GM19397 (cell line): Measurements from ENCODE around the gene TSEN54.

ENCODE experiments used
- ATAC-seq: cut with Tn5 transposase; IDR thresholded peaks from one replicate; pipeline ENCODE4 v1.9.1; 2021; ENCODE audit warnings: mild to moderate bottlenecking, moderate library complexity; ENCODE audit not compliant: unreplicated experiment

The TSEN54 gene

DNA sequence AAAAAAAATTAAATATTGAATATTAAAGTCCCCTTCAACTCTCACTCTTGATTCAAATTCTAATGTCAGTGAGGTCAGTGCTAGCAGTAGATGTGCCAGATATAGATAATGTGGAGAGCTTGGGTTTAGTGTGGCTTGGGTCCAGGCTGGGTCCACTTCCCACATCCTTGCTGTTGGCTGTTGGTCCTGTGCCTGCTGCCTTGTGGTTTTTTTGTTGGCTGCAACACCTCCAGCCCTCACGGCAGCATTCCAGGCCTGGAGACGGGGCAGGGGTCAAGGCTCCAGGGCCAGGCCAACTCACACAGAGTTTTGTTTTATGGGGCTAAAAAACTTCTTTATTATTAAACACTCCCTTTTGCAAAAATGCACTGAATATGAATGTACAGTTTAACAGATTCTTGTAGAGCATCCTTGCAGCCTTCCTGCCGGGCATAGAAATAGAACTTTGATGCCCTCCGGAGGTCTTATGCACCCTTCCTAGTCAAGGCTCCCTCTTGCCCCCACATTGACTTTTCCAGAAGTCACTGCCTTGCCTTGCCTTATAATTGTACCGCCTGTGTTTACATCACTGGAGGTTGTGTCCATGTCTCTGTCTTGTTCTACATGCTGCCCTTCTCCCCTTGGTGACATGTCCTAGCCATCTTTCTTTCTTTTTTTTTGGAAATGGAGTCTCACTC lies 45.7 kb downstream of the TSEN54 start:
- no peak for ATAC-seq

DNA sequence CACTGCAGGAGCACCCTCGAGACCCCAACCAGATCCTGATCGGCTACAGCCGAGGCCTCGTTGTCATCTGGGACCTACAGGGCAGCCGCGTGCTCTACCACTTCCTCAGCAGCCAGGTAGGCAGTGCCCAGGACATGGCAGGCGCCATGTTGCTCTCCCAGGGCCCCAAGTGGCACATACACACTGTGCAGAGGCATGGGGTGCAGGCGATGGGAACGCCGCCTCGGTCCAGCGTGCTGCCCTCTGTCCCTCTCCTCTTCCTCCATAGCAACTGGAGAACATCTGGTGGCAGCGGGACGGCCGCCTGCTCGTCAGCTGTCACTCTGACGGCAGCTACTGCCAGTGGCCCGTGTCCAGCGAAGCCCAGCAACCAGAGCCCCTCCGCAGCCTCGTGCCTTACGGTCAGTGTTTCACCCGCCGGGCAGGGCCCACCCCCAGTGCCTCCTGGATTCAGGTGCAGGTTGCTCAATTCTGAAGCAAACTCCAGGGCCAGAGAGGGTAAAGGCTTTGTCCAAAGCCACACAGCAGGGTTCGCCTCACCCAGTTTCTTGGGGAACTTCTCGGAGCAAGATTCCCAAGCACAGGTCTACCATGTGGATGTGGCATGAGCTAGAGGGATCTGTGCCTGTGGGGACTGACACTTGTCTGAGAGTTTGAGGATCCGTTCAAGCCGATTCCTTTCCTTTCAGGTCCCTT lies 46.9 kb downstream of the TSEN54 start:
- no peak for ATAC-seq

DNA sequence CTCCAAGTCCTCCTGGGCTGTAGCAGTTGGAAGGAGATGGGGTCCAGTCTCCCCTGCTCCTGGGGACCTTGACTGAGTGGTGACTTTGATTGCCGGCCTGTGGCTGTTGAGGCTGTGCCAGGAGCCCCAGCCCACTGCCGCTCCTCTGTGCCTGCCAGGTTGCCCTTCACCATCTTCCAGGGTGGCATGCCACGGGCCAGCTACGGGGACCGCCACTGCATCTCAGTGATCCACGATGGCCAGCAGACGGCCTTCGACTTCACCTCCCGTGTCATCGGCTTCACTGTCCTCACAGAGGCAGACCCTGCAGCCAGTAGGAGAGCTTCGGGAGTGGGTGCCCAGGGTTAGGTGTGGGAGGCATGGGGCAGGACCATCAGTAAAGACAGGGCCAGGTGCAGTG lies 47.9 kb downstream of the TSEN54 start:
- no peak for ATAC-seq

GRCh38 chr17:75565066-75565465 lies 48.7 kb downstream of the TSEN54 start:
- ATAC-seq, result no peak

- ATAC-seq, result no peak
These were observed 49.3 kb downstream of the TSEN54 start for GRCh38 chr17:75565618-75566017.

GRCh38 chr17:75566416-75566815 lies 50.1 kb downstream of the TSEN54 start:
- ATAC-seq, result no peak

GRCh38 chr17:75566834-75567233 lies 50.5 kb downstream of the TSEN54 start:
- no peak for ATAC-seq

DNA sequence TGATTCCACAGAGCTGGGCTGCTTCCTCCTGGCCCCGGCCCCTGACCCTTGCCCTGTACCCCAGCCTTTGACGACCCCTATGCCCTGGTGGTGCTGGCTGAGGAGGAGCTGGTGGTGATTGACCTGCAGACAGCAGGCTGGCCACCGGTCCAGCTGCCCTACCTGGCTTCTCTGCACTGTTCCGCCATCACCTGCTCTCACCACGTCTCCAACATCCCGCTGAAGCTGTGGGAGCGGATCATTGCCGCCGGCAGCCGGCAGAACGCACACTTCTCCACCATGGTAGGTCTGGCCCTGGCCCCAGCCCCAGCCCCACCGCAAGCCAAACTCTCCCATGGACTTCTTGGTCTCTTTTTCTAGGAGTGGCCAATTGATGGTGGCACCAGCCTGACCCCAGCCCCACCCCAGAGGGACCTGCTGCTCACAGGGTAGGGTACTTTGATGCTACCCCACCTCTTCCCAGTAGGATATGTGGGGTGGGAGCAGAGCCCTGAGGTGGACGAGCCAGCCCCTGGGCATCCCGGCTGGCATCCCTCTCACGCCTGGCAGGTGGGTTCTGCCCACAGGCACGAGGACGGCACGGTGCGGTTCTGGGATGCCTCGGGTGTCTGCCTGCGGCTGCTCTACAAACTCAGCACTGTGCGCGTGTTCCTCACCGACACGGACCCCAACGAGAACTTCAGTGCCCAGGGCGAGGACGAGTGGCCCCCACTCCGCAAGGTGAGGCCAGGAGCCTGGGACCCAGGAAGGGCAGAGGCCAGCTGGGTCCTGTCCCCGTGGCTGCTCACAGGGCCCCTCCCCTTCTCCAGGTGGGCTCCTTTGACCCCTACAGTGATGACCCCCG lies 52.3 kb downstream of the TSEN54 start:
- ATAC-seq, result no peak

DNA sequence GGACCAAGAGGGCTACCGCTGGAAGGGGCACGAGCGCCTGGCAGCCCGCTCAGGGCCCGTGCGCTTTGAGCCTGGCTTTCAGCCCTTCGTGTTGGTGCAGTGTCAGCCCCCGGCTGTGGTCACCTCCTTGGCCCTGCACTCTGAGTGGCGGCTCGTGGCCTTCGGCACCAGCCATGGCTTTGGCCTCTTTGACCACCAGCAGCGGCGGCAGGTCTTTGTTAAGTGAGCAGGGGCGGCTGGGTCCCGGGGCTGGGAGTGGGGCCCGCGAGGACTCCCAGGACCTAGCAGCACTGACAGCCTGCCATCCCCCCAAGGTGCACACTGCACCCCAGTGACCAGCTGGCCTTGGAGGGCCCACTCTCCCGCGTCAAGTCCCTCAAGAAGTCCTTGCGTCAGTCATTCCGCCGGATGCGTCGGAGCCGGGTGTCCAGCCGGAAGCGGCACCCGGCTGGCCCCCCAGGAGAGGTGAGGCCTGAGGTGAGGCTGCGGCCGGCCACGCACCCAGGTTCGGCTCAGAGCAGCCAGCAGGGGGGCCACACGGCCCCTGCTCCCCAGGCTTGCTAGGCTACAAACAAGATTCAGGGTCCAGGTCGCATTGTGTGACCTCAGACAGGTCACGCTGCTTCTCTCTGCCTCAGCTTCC lies 53.8 kb downstream of the TSEN54 start:
- no peak for ATAC-seq

DNA sequence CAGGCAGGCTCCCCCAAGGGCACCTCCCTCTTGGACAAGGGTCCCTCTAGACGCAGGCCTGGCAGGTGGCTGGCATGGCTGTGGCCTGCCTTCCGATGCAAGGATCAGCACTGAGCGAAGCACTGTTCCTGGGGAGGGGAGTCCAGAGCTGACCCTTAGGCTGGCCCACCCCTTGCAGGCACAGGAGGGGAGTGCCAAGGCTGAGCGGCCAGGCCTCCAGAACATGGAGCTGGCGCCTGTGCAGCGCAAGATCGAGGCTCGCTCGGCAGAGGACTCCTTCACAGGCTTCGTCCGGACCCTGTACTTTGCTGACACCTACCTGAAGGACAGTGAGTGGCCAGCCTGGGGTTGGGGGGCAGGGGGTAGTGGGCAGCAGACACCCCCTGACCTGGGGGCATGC lies 54.4 kb downstream of the TSEN54 start:
- ATAC-seq, result no peak

DNA sequence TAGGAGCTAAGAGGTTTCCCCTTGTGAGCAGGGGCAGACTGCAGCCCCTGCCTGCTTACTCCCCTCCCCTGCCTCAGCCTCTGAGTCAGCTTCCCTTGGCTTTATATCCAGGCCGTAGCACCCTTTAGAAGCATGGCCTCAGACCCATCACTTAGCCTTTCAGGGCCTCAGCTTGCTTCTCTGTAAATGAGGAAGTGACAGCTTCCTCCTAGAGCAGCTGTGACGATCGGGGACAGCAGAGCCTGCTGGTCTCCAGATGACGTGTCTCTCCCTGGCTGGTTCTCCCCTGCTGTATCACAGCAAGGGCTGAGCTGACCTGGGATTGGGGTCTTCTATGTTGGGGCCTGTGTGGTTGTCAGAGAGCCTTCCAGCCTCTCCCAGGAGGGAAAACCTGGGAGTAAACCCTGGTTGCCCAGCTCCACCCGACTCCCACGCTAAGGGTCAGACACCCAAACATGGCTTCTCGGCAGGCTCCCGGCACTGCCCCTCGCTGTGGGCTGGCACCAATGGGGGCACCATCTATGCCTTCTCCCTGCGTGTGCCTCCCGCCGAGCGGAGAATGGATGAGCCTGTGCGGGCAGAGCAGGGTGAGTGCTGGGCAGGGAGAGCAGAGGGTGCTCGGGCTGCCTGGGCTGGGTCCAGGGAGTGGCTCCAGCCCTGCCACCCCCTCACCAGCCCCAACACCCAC lies 55.0 kb downstream of the TSEN54 start:
- no peak for ATAC-seq

GRCh38 chr17:75571885-75572215 lies 55.5 kb downstream of the TSEN54 start:
- no peak for ATAC-seq

DNA sequence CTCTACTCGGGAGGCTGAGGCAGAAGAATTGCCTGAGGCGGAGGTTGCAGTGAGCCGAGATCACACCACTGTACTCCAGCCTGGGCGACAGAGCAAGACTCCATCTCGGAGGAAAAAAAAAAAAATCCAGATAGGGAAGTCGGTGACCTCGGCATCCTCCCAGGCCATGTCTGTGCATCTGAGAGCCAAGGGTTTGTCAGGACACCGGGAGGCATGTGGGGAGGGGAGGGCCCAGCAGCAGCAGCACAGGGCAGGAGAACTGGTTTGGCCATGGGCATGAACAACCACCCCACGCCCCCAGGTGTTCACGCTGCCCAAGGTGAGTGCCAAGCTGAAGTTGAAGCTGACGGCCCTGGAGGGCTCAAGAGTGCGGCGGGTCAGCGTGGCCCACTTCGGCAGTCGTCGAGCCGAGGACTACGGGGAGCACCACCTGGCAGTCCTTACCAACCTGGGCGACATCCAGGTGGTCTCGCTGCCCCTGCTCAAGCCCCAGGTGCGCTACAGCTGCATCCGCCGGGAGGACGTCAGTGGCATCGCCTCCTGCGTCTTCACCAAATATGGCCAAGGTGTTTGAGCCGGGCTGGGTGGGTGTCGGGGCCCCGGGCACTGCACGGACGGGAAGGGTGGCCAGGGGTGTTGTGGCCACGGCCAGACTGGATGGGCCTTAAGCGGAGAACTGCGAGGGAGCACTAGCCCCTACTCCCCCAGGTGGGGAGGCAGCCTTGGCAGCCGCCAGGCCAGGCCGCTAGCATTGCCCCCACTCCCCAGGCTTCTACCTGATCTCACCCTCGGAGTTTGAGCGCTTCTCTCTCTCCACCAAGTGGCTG lies 56.6 kb downstream of the TSEN54 start:
- no peak for ATAC-seq

GRCh38 chr17:75573540-75573957 lies 57.2 kb downstream of the TSEN54 start:
- no peak for ATAC-seq

- no peak for ATAC-seq
These were observed 57.7 kb downstream of the TSEN54 start for GRCh38 chr17:75573994-75574393.
